Naive thymus-derived CD4-positive, alpha-beta T cell (primary cell): ENCODE measurements around the gene TEX22. TPM values are rescaled to one million over a fixed set of nuclear protein-coding genes. Genes with fewer than 3 reads are reported as not detected.

Experiments
- ATAC-seq: fragments of 150-1000 bp; cut with Tn5 transposase; 2 replicates; pipeline ENCODE4 v1.10.0; 2021; ENCODE audit warnings: mild to moderate bottlenecking, moderate library complexity
- CTCF ChIA-PET: fragments of 350-600 bp; sonication (Branson Sonifier 250); formaldehyde crosslinking; loops from one replicate; lab custom pipeline; 2021; ENCODE audit warnings: antibody characterized with exemption; lab: Charles Lee
- POLR2A ChIA-PET: fragments of 350-600 bp; sonication (Branson Sonifier 250); formaldehyde crosslinking; loops from one replicate; lab custom pipeline; 2021; ENCODE audit warnings: antibody characterized with exemption, inconsistent platforms; lab: Charles Lee
- DNase-seq, 9 donors: peaks; one replicate each; pipeline versions ENCODE4 v3.0.0 to v3.0.0-alpha.2; 2020 to 2022; ENCODE audit warnings: mixed read lengths in 1 of 9
- H3K27ac ChIP-seq: one replicate; pipeline ENCODE4 v1.7.0; 2013; ENCODE audit warnings: mild to moderate bottlenecking, low read depth, low read length, moderate library complexity
- H3K27me3 ChIP-seq, 2 donors: one replicate each; pipeline ENCODE4 v1.7.0; 2013; ENCODE audit warnings: low read length in 2 of 2, mild to moderate bottlenecking in 2 of 2, moderate library complexity in 2 of 2; ENCODE audit not compliant: control insufficient read depth in 2 of 2, insufficient read depth in 2 of 2
- H3K36me3 ChIP-seq, 3 experiments: 1 replicate in 2 of 3; 2 replicates in 1 of 3; pipeline ENCODE4 v1.7.0; 2013; ENCODE audit warnings: low read length in 3 of 3, mild to moderate bottlenecking in 3 of 3, moderate library complexity in 1 of 3; ENCODE audit not compliant: insufficient read depth in 3 of 3, control insufficient read depth in 2 of 3
- H3K4me1 ChIP-seq, 2 donors: one replicate each; pipeline ENCODE4 v1.7.0; 2013; ENCODE audit warnings: low read length in 2 of 2, mild to moderate bottlenecking in 2 of 2, moderate library complexity in 1 of 2; ENCODE audit not compliant: control insufficient read depth in 2 of 2, insufficient read depth in 2 of 2
- H3K4me3 ChIP-seq: 2 replicates; pipeline ENCODE4 v1.7.0; 2013; ENCODE audit warnings: mild to moderate bottlenecking, low read length
- H3K9me3 ChIP-seq, 3 experiments: 1 replicate in 2 of 3; 2 replicates in 1 of 3; pipeline ENCODE4 v1.7.0; 2013; ENCODE audit warnings: low read length in 3 of 3; ENCODE audit not compliant: control insufficient read depth in 2 of 3
- H3K27ac Mint-ChIP-seq, 9 donors: one replicate each; pipeline ENCODE4 v1.8.0; 2020 to 2022; ENCODE audit warnings: mixed read lengths in 9 of 9, mild to moderate bottlenecking in 8 of 9, moderate library complexity in 5 of 9, inconsistent platforms in 2 of 9
- H3K27me3 Mint-ChIP-seq, 5 donors: one replicate each; pipeline ENCODE4 v1.8.0; 2021 to 2022; ENCODE audit warnings: mixed read lengths in 5 of 5, mild to moderate bottlenecking in 1 of 5
- H3K36me3 Mint-ChIP-seq, 5 donors: one replicate each; pipeline ENCODE4 v1.8.0; 2020 to 2022; ENCODE audit warnings: mixed read lengths in 5 of 5, mild to moderate bottlenecking in 3 of 5, inconsistent platforms in 1 of 5
- H3K4me1 Mint-ChIP-seq, 7 donors: one replicate each; pipeline ENCODE4 v1.8.0; 2020 to 2022; ENCODE audit warnings: mixed read lengths in 7 of 7, mild to moderate bottlenecking in 3 of 7, inconsistent platforms in 1 of 7
- H3K4me3 Mint-ChIP-seq, 10 donors: one replicate each; pipeline ENCODE4 v1.8.0; 2020 to 2022; ENCODE audit warnings: mild to moderate bottlenecking in 10 of 10, mixed read lengths in 10 of 10, moderate library complexity in 6 of 10, inconsistent platforms in 2 of 10
- H3K9me3 Mint-ChIP-seq, 11 donors: one replicate each; pipeline ENCODE4 v1.8.0; 2020 to 2022; ENCODE audit warnings: mixed read lengths in 11 of 11, mild to moderate bottlenecking in 4 of 11, inconsistent platforms in 1 of 11, moderate library complexity in 1 of 11
- intact Hi-C, 2 donors: fragments of 100-400 bp; cut with micrococcal nuclease; formaldehyde crosslinking; loops; one replicate each; pipeline ENCODE4 v1.15.1; 2023
- polyA plus RNA-seq, 2 donors: library from polyadenylated mRNA; unstranded; fragments of 300-500 nt; fragmentation: Illumina TruSeq; gene quantifications; one replicate each; pipeline ENCODE4 v1.2.3, GENCODE V29; 2021
- total RNA-seq, 6 experiments: library from RNA in 5 of 6; stranded (reverse) in 5 of 6; gene quantifications; 1 replicate in 5 of 6; 2 replicates in 1 of 6; pipeline ENCODE4 v1.2.3 and lab custom pipeline; 2021 to 2026

TEX22 gene
- total and polyA plus RNA-seq, 7 experiments from 2014 or later, result 0.21 to 10.5 (median 2.4) TPM

- ATAC-seq (no peak), DNase-seq (no peak)
- no peaks in the 10 kb centered on the region for H3K9me3 ChIP-seq
- peaks cover 0 to 4% (median 2%) of the 10 kb centered on the region in 5 donors for H3K36me3 Mint-ChIP-seq
- H3K9me3 Mint-ChIP-seq, result peaks cover 0 to 2% (median 0%) of the 10 kb centered on the region in 11 donors
- POLR2A ChIA-PET, result no interaction called here
- intact Hi-C loops, result no loop called here
- no peak overlapping the region for H3K4me3 ChIP-seq
- no peak overlapping the region for H3K27ac ChIP-seq
- peaks cover 0 to 39% (median 0%) of the 10 kb centered on the region in 3 experiments for H3K36me3 ChIP-seq
- no peaks in the 10 kb centered on the region for H3K4me1 ChIP-seq
- H3K27me3 Mint-ChIP-seq, result no peaks in the 10 kb centered on the region
- H3K4me1 Mint-ChIP-seq, result peaks cover 0 to 5% (median 0%) of the 10 kb centered on the region in 7 donors
- CTCF ChIA-PET, result no interaction called here
- H3K27ac Mint-ChIP-seq, result no peak overlapping the region
- no peak overlapping the region for H3K4me3 Mint-ChIP-seq
- H3K27me3 ChIP-seq, result no peaks in the 10 kb centered on the region
Measured at GRCh38 chr14:105442125-105442524, 43.8 kb downstream of the TEX22 start.

- Mint-ChIP-seq H3K27ac (no peak overlapping the region), H3K4me1 (peaks cover 0 to 5% (median 0%) of the 10 kb centered on the region in 7 donors), H3K4me3 (no peak overlapping the region), H3K36me3 (peaks cover 0 to 4% (median 2%) of the 10 kb centered on the region in 5 donors), H3K27me3 (no peaks in the 10 kb centered on the region), H3K9me3 (peaks cover 0 to 2% (median 0%) of the 10 kb centered on the region in 11 donors)
- Histone ChIP-seq H3K36me3 (peaks cover 0 to 35% (median 0%) of the 10 kb centered on the region in 3 experiments), H3K27me3 (no peaks in the 10 kb centered on the region), H3K4me3 (no peak overlapping the region), H3K9me3 (no peaks in the 10 kb centered on the region), H3K27ac (no peak overlapping the region), H3K4me1 (no peaks in the 10 kb centered on the region)
- CTCF ChIA-PET, result no interaction called here
- DNase-seq, result no peak
- no peak for ATAC-seq
- intact Hi-C loops, result no loop called here
- POLR2A ChIA-PET, result interaction anchor here (1.1 kb wide), 1 partner anchor 137 kb away, joined by 3 read pairs; no protein-coding TSS in a partner anchor
Measured at GRCh38 chr14:105442834-105443233, 44.5 kb downstream of the TEX22 start.

GRCh38 chr14:105444859-105445258, 46.5 kb downstream of the TEX22 start:
- no peaks in the 10 kb centered on the region for H3K27me3 ChIP-seq
- H3K36me3 Mint-ChIP-seq, result peaks cover 0 to 4% (median 2%) of the 10 kb centered on the region in 5 donors
- no peak overlapping the region for H3K4me3 ChIP-seq
- H3K27ac ChIP-seq, result no peak overlapping the region
- DNase-seq, result no peak
- no peak overlapping the region for H3K27ac Mint-ChIP-seq
- no peak overlapping the region for H3K4me3 Mint-ChIP-seq
- peaks cover 0 to 25% (median 0%) of the 10 kb centered on the region in 3 experiments for H3K36me3 ChIP-seq
- intact Hi-C loops, result no loop called here
- no peaks in the 10 kb centered on the region for H3K9me3 ChIP-seq
- H3K4me1 Mint-ChIP-seq, result peaks cover 0 to 5% (median 0%) of the 10 kb centered on the region in 7 donors
- POLR2A ChIA-PET, result no interaction called here
- H3K27me3 Mint-ChIP-seq, result no peaks in the 10 kb centered on the region
- ATAC-seq, result no peak
- CTCF ChIA-PET, result no interaction called here
- H3K4me1 ChIP-seq, result no peaks in the 10 kb centered on the region
- peaks cover 0 to 2% (median 0%) of the 10 kb centered on the region in 11 donors for H3K9me3 Mint-ChIP-seq

- Histone ChIP-seq H3K27ac (no peak overlapping the region), H3K9me3 (no peaks in the 10 kb centered on the region), H3K27me3 (no peaks in the 10 kb centered on the region), H3K4me3 (no peak overlapping the region), H3K36me3 (peaks cover 0 to 27% (median 0%) of the 10 kb centered on the region in 3 experiments), H3K4me1 (no peaks in the 10 kb centered on the region)
- DNase-seq (no peak), ATAC-seq (no peak)
- no peak overlapping the region for H3K27ac Mint-ChIP-seq
- H3K4me3 Mint-ChIP-seq, result no peak overlapping the region
- CTCF ChIA-PET, result no interaction called here
- peaks cover 0 to 4% (median 2%) of the 10 kb centered on the region in 5 donors for H3K36me3 Mint-ChIP-seq
- H3K9me3 Mint-ChIP-seq, result peaks cover 0 to 2% (median 0%) of the 10 kb centered on the region in 11 donors
- POLR2A ChIA-PET, result no interaction called here
- H3K4me1 Mint-ChIP-seq, result peaks cover 0 to 5% (median 0%) of the 10 kb centered on the region in 7 donors
- no peaks in the 10 kb centered on the region for H3K27me3 Mint-ChIP-seq
- intact Hi-C loops, result no loop called here
Measured at GRCh38 chr14:105445290-105445689, 47.0 kb downstream of the TEX22 start.

- peaks cover 0 to 4% (median 2%) of the 10 kb centered on the region in 5 donors for H3K36me3 Mint-ChIP-seq
- Histone ChIP-seq H3K4me3 (no peak overlapping the region), H3K9me3 (no peaks in the 10 kb centered on the region), H3K4me1 (no peaks in the 10 kb centered on the region), H3K27me3 (no peaks in the 10 kb centered on the region), H3K36me3 (peaks cover 0 to 28% (median 0%) of the 10 kb centered on the region in 3 experiments), H3K27ac (no peak overlapping the region)
- ChIA-PET CTCF (interaction anchor here (0.6 to 1.1 kb wide), 2 partner anchors 44 to 144 kb away, joined by 3 to 5 read pairs; no protein-coding TSS in a partner anchor), POLR2A (no interaction called here)
- ATAC-seq (no peak), DNase-seq (no peak)
- peak overlapping the region in 1 of 9 donors; percentile 54 for H3K27ac Mint-ChIP-seq
- no peak overlapping the region for H3K4me3 Mint-ChIP-seq
- H3K4me1 Mint-ChIP-seq, result peaks cover 0 to 5% (median 0%) of the 10 kb centered on the region in 7 donors
- intact Hi-C loops, result no loop called here
- H3K27me3 Mint-ChIP-seq, result no peaks in the 10 kb centered on the region
- H3K9me3 Mint-ChIP-seq, result peaks cover 0 to 2% (median 0%) of the 10 kb centered on the region in 11 donors
Measured at GRCh38 chr14:105445901-105446845, 47.8 kb downstream of the TEX22 start.

GRCh38 chr14:105446971-105447370, 48.6 kb downstream of the TEX22 start:
- DNase-seq (no peak), ATAC-seq (no peak)
- Mint-ChIP-seq H3K4me1 (peaks cover 0 to 2% (median 0%) of the 10 kb centered on the region in 7 donors), H3K4me3 (no peak overlapping the region), H3K27ac (peak overlapping the region in 1 of 9 donors; percentile 54), H3K27me3 (no peaks in the 10 kb centered on the region), H3K9me3 (no peaks in the 10 kb centered on the region), H3K36me3 (peaks cover 0 to under 1% (median 0%) of the 10 kb centered on the region in 5 donors)
- Histone ChIP-seq H3K9me3 (no peaks in the 10 kb centered on the region), H3K27me3 (no peaks in the 10 kb centered on the region), H3K27ac (no peak overlapping the region), H3K4me3 (no peak overlapping the region), H3K36me3 (peaks cover 0 to 33% (median 0%) of the 10 kb centered on the region in 3 experiments), H3K4me1 (no peaks in the 10 kb centered on the region)
- CTCF ChIA-PET, result interaction anchor here (0.6 to 1.1 kb wide), 3 partner anchors 10 to 145 kb away, joined by 3 to 5 read pairs (median 4); no protein-coding TSS in a partner anchor
- intact Hi-C loops, result no loop called here
- POLR2A ChIA-PET, result interaction anchor here (1.2 kb wide), 1 partner anchor 43 kb away, joined by 4 read pairs; no protein-coding TSS in a partner anchor
